Natural killer cell treated with Interleukin-12 subunit alpha and Interleukin-12 subunit beta and Interleukin-15 and Interleukin-18, amount 100 ng/mL, for 72 hours (primary cell): ENCODE measurements around the gene ZRANB2. TPM values are rescaled to one million over a fixed set of nuclear protein-coding genes. Genes with fewer than 3 reads are reported as not detected.

Experiments used
- ATAC-seq, 2 donors: fragments of 150-1000 bp; cut with Tn5 transposase in 1 of 2; sonication (Bioruptor Pico), chemical (Tn5 transposase) in 1 of 2; 2 replicates each; pipeline ENCODE4 v1.10.0; 2021
- DNase-seq: peaks from one replicate; pipeline ENCODE4 v3.0.0; 2022; ENCODE audit warnings: low spot score
- H3K27ac Mint-ChIP-seq, 2 donors: 1 replicate in 1 of 2; 2 replicates in 1 of 2; pipeline ENCODE4 v1.8.0; 2022; ENCODE audit warnings: mixed read lengths in 2 of 2, mild to moderate bottlenecking in 1 of 2, moderate library complexity in 1 of 2
- H3K27me3 Mint-ChIP-seq, 2 donors: 1 replicate in 1 of 2; 2 replicates in 1 of 2; pipeline ENCODE4 v1.8.0; 2022; ENCODE audit warnings: mixed read lengths in 2 of 2
- H3K36me3 Mint-ChIP-seq: one replicate; pipeline ENCODE4 v1.8.0; 2022; ENCODE audit warnings: mixed read lengths
- H3K4me1 Mint-ChIP-seq, 2 donors: 1 replicate in 1 of 2; 2 replicates in 1 of 2; pipeline ENCODE4 v1.8.0; 2022; ENCODE audit warnings: low read depth in 2 of 2, mixed read lengths in 2 of 2, mild to moderate bottlenecking in 1 of 2
- H3K4me3 Mint-ChIP-seq: one replicate; pipeline ENCODE4 v1.8.0; 2022; ENCODE audit warnings: mixed read lengths
- H3K9me3 Mint-ChIP-seq: 2 replicates; pipeline ENCODE4 v1.8.0; 2022; ENCODE audit warnings: mixed read lengths
- total RNA-seq, 2 donors: library from RNA; stranded (reverse); gene quantifications; one replicate each; pipeline ENCODE4 v1.2.3, GENCODE V29; 2022

ZRANB2 gene, protein sequence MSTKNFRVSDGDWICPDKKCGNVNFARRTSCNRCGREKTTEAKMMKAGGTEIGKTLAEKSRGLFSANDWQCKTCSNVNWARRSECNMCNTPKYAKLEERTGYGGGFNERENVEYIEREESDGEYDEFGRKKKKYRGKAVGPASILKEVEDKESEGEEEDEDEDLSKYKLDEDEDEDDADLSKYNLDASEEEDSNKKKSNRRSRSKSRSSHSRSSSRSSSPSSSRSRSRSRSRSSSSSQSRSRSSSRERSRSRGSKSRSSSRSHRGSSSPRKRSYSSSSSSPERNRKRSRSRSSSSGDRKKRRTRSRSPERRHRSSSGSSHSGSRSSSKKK
- total RNA-seq = 100 to 1,000 TPM in 1 of 2 donors, 10 to 100 TPM in 1; 96.0 to 116 TPM

GRCh38 chr1:71080739-71081696 is at the start of gene ZRANB2:
ZRANB2 (minus strand) TSS chr1:71081035; CDS start chr1:71080995, 40 bp downstream.
- peak; percentile 98 to 99 for ATAC-seq
- H3K4me1 Mint-ChIP-seq = peaks cover 17 to 23% of the 10 kb centered on the region in 2 donors
- H3K27me3 Mint-ChIP-seq = peaks cover 15 to 21% of the 10 kb centered on the region in 2 donors
- H3K9me3 Mint-ChIP-seq = no peaks in the 10 kb centered on the region
- peak within 1 kb of the TSS; percentile 96 to 100 for H3K27ac Mint-ChIP-seq
- H3K36me3 Mint-ChIP-seq = peaks cover 22% of the 10 kb centered on the region
- peak within 1 kb of the TSS; percentile 99 for H3K4me3 Mint-ChIP-seq
- DNase-seq = peak; percentile 93

DNA sequence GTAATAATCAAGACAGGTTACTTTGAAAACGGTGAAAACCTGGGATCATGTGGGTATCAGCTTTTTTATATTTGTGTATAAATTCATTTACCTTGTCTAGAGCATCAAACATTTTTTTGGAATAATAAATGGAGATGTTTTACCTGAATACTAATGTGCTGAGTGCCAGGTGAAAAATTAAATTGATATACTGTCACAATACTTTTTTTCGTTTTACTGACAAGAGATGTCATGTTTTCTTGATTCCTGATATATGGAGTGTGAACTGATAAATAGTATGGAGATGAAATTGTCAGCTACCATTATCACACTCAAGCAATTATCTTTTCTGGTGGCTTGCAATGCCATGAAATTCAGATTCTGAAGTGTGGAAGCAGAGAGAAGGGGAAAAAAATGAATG is 47.2 kb upstream of the ZRANB2 start:
- DNase-seq = no peak
- Mint-ChIP-seq H3K36me3 (peaks cover 39% of the 10 kb centered on the region), H3K27me3 (no peaks in the 10 kb centered on the region), H3K4me3 (no peak overlapping the region), H3K27ac (no peak overlapping the region), H3K4me1 (no peaks in the 10 kb centered on the region), H3K9me3 (peaks cover 26% of the 10 kb centered on the region)
- ATAC-seq = no peak

- Mint-ChIP-seq H3K27ac (no peak overlapping the region), H3K36me3 (peaks cover 20% of the 10 kb centered on the region), H3K4me1 (no peaks in the 10 kb centered on the region), H3K27me3 (peaks cover 0 to 3% of the 10 kb centered on the region in 2 donors), H3K4me3 (no peak overlapping the region), H3K9me3 (peaks cover 21% of the 10 kb centered on the region)
- ATAC-seq = no peak
- no peak for DNase-seq
Observed at GRCh38 chr1:71118086-71118485, 37.3 kb upstream of the ZRANB2 start.

- H3K27ac Mint-ChIP-seq = no peak overlapping the region
- peaks cover 15% of the 10 kb centered on the region for H3K9me3 Mint-ChIP-seq
- H3K4me3 Mint-ChIP-seq = no peak overlapping the region
- no peak for ATAC-seq
- peaks cover 0 to 3% of the 10 kb centered on the region in 2 donors for H3K27me3 Mint-ChIP-seq
- no peaks in the 10 kb centered on the region for H3K4me1 Mint-ChIP-seq
- no peak for DNase-seq
- H3K36me3 Mint-ChIP-seq = peaks cover 10% of the 10 kb centered on the region
Observed at GRCh38 chr1:71116729-71117128, 35.9 kb upstream of the ZRANB2 start.

DNA sequence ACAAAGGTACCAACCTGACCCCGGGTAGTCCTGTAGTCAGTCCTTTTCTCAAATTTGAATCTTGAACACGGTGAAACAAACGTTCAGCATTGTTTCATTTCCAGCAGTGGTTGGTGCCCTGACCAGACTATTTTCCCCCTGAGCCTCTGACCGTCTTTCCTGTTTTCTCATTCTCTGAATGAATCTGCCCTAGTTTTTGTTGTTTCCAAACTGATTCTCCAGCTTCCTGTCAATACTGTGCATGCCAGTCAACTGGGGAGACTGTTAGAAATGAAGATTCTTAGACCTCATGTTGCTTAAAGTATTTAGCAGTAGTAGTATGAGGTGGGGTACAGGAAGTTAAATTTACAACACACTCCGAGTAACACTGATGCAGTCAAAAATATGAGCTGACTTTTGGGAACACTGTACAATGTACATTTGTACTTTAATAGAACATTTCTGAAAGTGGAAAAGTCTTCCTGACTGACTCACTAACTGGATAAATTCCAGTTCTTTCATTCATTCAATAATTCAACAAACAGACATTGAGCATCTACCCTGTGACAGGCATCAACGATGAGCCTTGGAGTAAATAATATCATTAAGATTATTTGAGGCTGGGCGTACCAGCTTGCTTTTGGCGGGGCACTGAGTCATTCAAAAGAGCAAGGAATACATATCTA is 26.0 kb upstream of the ZRANB2 start:
- H3K36me3 Mint-ChIP-seq = peaks cover 5% of the 10 kb centered on the region
- peaks cover 5 to 19% of the 10 kb centered on the region in 2 donors for H3K27me3 Mint-ChIP-seq
- ATAC-seq (no peak), DNase-seq (no peak)
- H3K9me3 Mint-ChIP-seq = no peaks in the 10 kb centered on the region
- H3K4me1 Mint-ChIP-seq = no peaks in the 10 kb centered on the region
- H3K4me3 Mint-ChIP-seq = no peak overlapping the region
- H3K27ac Mint-ChIP-seq = no peak overlapping the region

DNA sequence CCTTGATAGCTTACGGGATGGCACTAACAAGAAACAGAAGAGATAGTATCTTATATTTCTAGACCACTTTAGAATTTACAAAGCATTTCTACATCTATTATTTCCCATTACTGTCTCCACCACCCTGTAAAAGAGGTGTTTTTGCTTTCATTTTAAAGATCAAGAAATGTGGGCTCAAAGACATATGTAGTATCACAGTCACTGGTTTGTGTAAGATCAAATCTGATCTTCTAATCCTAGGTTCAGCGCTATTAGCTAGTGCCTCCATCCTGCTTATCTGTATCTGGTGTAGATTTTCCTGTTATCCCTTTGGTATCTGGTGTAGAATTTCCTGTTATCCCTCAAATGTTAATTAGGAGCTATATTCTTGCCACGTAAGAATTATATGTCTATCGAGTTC is 23.6 kb upstream of the ZRANB2 start:
- H3K4me1 Mint-ChIP-seq = no peaks in the 10 kb centered on the region
- ATAC-seq (no peak), DNase-seq (no peak)
- H3K4me3 Mint-ChIP-seq = no peak overlapping the region
- peaks cover 5 to 23% of the 10 kb centered on the region in 2 donors for H3K27me3 Mint-ChIP-seq
- H3K27ac Mint-ChIP-seq = no peak overlapping the region
- peaks cover 5% of the 10 kb centered on the region for H3K36me3 Mint-ChIP-seq
- H3K9me3 Mint-ChIP-seq = no peaks in the 10 kb centered on the region

DNA sequence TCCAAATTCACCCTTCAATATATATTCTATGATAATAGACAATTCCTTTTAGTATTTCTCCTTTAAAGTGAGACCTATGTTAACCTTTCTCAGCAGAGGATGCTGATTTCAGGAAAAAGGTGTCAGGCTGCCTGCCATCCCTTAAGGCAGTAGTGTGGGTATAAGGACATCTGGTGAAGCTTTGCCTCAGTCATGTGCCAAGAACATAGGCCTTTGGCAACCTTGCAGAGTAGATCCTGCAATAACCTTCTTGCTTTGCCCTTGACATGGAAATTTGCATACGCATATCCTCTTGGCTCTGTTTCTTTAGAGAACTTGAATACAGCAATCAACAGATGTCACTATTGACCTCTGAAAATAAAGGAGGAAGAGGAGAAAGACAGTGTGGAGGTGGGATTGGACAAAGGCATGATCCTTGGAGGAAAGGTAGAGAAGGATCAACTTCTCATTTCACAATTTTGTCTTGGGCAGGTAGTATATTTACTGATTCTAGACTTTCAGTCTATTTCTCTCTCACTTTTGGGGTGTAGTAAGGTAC is 21.1 kb upstream of the ZRANB2 start:
- H3K36me3 Mint-ChIP-seq = no peaks in the 10 kb centered on the region
- H3K4me3 Mint-ChIP-seq = no peak overlapping the region
- no peaks in the 10 kb centered on the region for H3K9me3 Mint-ChIP-seq
- DNase-seq (no peak), ATAC-seq (no peak)
- no peak overlapping the region for H3K27ac Mint-ChIP-seq
- H3K27me3 Mint-ChIP-seq = peaks cover 11 to 33% of the 10 kb centered on the region in 2 donors
- H3K4me1 Mint-ChIP-seq = no peaks in the 10 kb centered on the region

- no peak for DNase-seq
- H3K4me3 Mint-ChIP-seq = no peak overlapping the region
- ATAC-seq = no peak
- H3K27ac Mint-ChIP-seq = no peak overlapping the region
- H3K9me3 Mint-ChIP-seq = no peaks in the 10 kb centered on the region
- H3K4me1 Mint-ChIP-seq = no peaks in the 10 kb centered on the region
- H3K36me3 Mint-ChIP-seq = no peaks in the 10 kb centered on the region
- H3K27me3 Mint-ChIP-seq = peaks cover 13 to 28% of the 10 kb centered on the region in 2 donors
Observed at GRCh38 chr1:71097428-71097827, 16.6 kb upstream of the ZRANB2 start.

- no peak for ATAC-seq
- Mint-ChIP-seq H3K27ac (no peak overlapping the region), H3K4me3 (no peak overlapping the region), H3K4me1 (no peaks in the 10 kb centered on the region), H3K9me3 (no peaks in the 10 kb centered on the region), H3K27me3 (peaks cover 17 to 28% of the 10 kb centered on the region in 2 donors), H3K36me3 (no peaks in the 10 kb centered on the region)
- no peak for DNase-seq
Observed at GRCh38 chr1:71094913-71095312, 14.1 kb upstream of the ZRANB2 start.

- no peak for ATAC-seq
- H3K4me1 Mint-ChIP-seq = no peaks in the 10 kb centered on the region
Observed at GRCh38 chr1:71093938-71094337, 13.1 kb upstream of the ZRANB2 start.

DNA sequence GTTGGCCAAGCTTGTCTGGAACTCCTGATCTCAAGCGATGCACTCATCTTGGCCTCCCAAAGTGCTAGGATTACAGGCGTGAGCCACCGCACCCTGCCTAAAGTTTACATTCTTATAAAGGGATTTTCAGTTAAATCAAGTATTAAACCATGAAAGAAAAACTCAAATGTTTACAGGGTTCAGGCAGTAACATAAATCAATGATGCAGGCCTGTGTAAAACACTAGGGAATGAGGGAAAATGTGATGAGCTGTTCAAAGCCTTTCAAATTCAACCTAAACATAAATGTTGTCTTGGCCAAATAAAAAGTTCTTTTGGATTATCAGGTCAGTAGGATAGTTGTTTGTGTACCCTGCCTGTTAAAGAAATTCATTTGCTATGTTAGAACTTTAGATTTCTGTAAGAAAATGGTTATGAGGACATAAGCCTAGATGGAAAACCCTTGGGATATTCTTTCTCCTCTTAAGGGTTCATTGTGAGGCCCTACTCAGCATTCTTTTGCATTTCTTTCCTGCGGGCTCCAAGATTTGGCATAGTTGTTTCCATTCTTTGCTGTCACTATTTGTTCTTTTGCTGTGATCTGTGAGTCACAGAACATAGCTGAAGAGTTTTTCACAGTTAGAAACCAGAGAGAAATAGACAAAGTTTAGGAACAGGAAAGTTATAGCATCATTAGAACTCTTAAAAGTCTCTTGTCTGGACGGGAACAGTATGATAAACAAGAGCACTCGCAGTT is 8.9 kb upstream of the ZRANB2 start:
- Mint-ChIP-seq H3K27ac (no peak overlapping the region), H3K27me3 (peaks cover 7 to 15% of the 10 kb centered on the region in 2 donors), H3K4me1 (no peaks in the 10 kb centered on the region), H3K9me3 (no peaks in the 10 kb centered on the region), H3K4me3 (no peak overlapping the region), H3K36me3 (no peaks in the 10 kb centered on the region)
- no peak for ATAC-seq
- DNase-seq = no peak

More at GRCh38 chr1:71093938-71094337, 13.1 kb upstream of the ZRANB2 start:
- H3K9me3 Mint-ChIP-seq = no peaks in the 10 kb centered on the region
- no peaks in the 10 kb centered on the region for H3K36me3 Mint-ChIP-seq
- no peak for DNase-seq
- H3K4me3 Mint-ChIP-seq = no peak overlapping the region
- peaks cover 13 to 20% of the 10 kb centered on the region in 2 donors for H3K27me3 Mint-ChIP-seq
- H3K27ac Mint-ChIP-seq = no peak overlapping the region

DNA sequence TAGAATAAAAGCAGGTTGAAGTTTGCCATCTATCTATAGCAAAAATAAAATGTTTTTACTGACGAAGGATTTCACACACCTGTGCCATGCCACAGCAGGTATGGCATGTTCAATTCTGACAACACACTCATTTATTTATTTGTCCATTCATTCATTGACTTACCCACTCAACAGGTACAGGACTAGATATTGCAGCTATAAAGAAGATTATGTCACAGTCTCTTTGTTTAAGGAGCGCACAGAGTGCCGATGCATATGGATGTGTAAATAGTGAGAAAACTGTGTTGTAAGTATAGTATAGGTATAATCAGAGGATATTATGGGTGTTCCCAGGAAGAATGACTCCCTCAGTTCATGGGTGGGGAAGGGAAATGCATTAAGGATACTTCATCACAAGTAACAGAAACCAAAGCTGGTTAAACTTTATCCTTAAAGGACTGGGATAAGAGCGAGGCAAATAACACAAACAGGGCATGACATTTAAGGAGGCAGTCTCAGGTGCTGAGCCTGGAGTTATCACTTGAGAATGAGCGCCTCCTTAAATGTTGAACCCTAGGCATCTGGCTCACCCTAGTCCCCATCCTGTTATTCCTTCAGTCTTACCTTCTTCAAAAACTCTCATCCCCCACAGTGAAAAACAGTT is 7.9 kb upstream of the ZRANB2 start:
- no peaks in the 10 kb centered on the region for H3K4me1 Mint-ChIP-seq
- no peaks in the 10 kb centered on the region for H3K36me3 Mint-ChIP-seq
- no peak for ATAC-seq
- no peak overlapping the region for H3K4me3 Mint-ChIP-seq
- no peak for DNase-seq
- no peaks in the 10 kb centered on the region for H3K9me3 Mint-ChIP-seq
- no peak overlapping the region for H3K27ac Mint-ChIP-seq
- peaks cover 17 to 19% of the 10 kb centered on the region in 2 donors for H3K27me3 Mint-ChIP-seq
